NCI-H1092 (cell line): ENCODE results near the gene MAD1L1.

Experiments
- DNase-seq: peaks from one replicate; lab custom pipeline; 2025; lab: John Stamatoyannopoulos, UW

Gene MAD1L1

DNA sequence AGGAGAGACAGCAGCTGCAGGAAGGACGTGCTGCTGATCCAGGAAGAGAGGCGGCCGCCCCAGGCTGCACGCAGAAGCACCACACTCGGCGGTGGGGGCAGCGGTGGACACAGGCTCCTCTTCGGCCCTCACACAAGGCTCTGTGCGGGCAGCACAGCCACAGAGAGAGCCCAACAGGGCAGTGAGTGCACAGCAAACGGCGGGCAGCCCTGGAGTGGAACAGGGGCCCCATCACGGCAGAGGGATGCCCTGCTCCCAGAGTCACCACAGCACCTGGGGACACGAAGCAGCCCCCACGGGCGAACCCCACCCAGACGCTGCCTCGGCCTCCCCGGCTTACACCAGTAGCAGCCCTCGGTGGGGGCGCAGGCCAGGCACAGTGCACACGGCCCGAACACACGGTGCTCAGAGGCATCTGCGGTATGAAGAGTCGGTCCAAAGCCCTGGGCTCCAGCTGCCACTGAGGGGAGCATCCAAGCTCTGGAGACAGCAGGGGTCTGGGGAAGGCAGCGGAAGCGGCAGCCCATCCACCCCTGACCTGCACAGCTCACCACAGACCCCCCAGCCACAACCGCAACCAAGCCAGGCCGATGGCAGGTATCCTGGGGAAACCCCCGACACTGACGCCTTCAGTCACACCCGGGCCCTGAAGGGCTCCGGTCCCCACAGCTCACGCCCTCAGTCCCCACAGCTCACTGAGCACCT, 26.1 kb upstream of the MAD1L1 start:
- no peak for DNase-seq

DNA sequence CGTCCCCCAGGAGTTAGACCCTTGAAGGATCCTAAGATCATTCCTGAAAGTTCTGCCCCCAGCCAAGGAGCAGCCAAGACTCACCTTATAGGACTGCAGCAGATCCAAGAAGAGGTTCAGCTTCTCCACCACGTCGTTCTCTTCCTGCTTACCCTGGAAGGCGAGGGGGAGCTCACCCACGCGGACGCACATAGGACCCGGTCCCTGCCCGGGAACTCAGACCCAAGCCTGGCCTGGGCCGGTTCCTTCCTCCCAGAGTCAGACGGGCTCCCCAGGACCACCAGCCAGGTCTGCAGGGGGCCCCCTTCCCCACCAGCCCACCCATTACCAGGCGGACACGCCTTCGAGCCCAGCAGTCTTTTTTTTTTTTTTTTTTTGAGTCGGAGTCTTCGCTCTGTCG, 24.9 kb upstream of the MAD1L1 start:
- DNase-seq = no peak

DNA sequence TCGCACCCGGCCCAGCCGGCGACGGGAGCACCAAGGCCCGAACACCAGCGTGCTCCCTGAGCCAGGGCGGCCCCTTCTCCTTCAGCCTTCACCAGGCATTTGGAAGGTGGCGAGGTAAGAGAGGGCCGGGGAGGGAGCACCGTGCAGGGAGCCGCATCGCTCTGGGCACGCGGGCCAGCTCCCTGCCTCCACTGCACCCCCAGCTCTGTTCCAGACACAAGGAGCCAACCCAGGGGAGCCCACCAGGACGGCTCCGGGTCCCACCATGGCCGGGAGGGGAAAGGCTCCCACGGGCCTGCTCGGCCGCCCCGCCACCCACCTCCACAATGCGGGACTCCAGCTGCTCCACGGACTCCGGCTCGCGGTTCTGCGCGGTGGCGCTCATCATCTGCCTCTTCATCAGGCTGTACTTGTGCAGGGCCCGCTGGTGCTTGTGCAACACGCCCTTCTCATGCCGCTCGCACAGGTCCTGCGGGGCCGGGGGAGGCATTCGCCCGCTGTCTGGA, 24.4 kb upstream of the MAD1L1 start:
- DNase-seq = no peak

DNA sequence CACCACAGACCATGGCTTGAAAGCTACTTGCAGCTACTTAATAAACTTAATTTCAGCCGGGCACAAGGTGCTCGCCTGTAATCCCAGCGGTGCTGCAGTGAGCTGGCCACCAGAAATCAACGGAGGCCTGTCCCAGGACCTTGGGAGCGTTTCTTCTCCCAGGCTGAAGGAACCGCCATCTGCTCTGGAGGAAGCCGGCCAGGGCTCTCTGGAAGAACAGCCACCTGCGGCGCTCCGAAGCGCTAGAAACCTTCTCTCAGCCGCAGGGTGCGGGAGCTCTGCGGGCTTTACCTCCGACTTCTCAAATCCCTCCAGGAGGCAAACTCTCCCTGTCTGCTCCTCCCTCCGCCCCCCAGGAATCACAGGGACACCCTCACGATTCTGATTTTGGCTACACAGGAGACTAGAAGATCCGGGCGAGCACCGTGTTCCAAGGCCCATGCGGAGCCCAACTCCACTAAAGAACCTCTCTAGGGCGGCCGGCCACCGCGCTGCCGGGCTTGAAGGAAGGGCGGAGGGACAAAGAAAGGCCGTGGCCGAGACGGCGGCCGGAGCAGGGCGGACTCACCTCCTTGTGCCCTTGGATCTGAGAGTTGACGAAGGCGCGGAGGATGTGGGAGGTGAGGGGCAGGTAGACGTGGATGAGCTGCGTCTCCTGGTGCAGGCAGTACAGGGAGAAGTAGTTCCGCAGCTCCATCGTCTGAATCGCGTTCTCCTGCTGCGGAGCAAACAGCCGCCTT, 23.7 kb upstream of the MAD1L1 start:
- no peak for DNase-seq

DNA sequence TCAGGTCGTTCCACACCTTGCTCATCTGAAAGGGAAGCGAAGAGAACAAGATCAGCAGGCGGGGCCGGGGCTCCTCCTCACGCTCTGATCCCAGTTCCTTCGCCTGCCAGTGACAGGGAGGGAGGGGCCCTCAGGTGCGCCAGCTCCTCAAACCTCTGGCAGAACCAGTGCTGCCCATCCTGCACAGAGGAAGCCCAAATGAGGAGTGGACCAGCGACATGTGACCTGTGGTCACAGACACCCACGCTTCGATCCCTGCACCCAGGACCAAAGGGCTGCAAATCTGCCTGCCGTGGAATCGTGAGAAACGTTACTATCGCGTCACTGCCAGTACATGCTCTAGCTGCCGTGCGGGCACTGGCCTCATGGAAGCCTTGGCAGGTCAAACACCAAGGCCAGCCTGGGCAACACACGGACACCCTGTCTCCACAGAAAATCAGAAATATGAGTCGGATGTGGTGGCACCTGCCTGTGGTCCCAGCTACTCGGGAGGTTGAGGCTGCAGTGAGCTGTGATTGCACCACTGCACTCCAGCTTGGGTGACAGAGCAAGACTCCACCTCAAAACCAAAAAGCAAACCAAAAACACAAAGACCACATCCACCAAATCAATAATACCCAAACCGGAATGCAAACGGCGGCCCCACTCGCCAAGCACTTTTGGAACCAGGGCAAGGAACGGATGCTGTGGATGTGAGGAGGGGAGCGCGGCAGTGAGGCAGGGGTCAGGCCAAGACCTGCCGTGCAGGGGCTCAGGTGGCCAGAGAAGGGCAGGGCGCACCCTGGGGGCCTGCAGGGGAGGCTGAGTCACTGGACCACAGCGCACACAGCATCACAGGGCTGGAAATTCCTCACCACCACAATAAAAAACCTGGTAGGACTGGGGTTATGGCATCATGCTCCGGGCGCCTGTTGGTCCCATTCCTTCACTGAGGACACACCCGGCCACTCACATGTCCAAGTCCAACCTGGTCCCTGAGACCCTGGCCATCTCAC, 22.7 kb upstream of the MAD1L1 start:
- no peak for DNase-seq

DNA sequence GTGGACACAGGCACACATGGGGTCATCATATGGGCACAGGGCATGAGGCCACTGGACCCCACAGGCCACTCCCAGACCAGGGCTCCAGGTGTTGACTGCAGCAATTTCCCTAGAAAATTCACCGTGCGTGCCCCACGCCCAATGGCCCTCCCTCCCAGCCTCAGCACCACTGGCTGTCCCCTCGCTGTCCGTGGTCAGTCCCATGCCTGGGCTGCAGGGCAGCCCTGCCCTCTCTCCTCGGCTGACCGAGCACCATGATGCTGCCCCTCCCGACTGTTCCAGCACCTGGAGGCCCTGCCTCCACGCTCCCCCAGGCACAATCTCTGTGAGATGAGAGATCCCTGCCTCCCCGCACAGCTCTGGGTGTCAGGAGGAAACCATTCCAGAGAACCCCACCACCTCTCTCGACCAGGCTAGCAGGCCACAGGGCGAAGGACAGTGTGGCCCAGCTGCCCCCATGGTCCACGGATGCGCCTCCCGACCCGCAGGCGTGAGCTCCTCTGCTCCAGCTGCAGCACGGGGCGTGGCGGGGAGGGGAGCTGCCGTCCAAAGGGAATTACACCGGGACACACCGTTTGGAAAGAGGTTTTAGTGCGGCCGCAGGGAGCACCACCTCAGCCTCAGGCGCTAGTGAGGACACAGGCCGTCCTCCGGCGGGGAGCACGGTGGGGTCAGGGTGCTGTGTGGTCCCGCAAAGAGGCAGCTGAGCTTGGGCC, 21.8 kb upstream of the MAD1L1 start:
- DNase-seq = no peak

DNA sequence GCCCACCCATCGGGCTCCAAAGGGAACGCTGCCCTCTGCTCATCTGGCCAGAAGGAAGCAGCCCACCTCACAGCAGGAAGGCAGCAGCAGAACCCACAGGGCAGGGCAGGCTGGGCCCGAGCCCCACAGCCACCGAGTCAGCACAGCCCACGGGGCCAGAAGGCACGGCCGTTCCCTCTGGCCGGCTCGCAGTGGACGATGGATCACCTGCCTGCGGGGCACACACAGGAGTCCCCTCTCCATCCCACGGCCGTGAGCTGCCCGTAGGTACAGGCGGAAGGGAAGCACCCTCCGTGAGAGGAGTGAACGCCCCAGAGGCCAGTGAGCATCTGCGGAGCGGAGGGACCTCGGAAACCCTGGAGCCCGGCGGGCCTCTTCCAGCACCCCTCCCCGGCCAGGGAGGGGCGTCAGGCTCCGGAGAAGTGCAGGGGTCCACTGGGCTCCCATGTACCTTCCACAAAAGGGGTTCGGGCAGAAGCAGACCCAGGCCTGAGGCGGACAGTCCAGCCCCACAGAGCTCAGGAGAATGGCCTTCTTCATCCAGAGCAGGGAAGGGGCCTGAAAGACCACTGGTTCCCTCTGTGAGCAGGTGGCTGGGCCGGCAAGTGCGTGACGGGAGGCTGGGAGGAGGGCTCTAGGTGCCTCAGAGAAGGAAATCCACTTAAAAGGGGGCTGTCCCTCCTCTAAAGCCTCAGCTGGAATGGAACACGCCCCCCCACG, 20.9 kb upstream of the MAD1L1 start:
- no peak for DNase-seq

DNA sequence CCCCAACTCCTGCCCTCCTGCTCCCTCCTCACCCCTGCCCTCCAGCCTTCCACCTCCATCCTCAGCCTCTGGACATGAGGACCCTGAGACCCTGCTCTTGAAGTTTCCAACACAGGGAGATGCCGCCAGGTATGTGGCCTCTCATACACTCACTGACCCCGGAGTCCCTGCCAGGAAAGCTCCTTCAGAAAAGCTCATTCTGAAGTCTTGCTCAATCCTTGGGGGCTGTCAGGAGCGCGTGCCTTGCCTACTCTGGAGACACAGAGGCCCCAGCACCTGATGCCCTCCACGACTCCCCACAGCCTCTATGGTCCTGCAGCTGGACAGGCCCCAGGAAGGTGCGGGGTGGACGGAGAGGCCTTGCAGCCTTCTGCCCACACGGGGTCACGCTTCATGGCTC, 20.3 kb upstream of the MAD1L1 start:
- no peak for DNase-seq

DNA sequence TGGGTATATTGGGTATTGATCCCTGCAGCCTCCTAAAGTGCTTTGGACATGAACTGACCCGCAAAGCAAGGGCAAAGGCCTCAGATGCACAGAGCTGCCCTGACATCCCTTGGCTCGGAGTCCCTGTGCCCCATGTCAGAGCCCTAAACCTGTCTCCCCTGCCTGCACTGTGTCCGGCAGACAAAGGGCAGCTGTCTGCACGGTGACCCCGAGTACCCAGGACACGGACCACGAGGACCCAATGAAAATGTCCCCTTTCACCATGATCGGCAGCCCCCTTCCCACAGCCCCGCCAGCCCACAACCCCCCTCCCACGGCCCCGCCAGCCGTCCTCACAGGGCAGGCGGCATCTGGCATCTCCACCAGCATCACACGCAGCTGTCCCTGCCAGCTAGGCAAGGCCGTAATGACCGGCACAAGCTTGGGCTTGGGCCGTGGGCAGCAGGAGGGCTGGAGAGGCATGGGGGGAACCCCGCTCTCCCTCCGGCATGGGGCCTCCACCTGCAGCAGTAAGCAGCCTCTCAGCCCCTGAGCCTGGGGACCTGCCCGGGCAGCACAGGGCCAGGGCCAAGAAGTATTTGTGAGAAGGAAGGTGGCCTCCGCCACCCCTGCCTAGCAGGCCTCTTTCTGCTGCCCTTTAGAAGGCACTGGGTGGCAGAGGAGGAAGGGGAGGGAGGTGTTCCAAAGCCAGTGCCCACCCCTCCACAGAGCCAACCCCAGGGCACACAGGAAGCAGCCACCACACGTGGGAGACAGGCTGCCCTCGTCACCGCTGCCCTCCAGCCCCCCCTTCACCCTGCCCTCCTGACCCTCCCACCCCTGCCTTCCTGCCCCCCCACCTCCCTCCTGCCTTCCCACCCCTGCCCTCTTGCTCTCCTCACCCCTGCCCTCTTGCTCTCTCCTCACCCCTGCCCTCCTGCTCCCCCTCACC, 19.4 kb upstream of the MAD1L1 start:
- peak; percentile 10 for DNase-seq

DNA sequence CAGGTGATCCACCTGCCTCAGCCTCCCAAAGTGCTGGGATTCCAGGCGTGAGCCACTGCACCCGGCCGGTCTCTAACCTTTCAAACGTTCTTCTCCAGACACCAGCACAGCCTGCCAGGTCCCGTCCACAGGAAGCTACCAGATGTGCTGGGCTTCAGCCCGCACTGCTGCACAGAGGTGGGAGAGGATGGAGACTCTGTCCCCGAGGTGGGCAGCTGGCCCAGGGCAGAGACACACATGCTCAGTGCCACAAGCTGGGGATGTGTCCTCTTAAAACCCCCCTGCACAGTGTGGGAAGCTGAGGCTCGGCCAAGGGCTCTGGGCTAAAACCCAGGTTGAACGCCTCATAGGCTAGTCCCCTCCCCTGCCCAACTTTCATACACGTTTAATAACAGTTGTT, 18.6 kb upstream of the MAD1L1 start:
- no peak for DNase-seq

DNA sequence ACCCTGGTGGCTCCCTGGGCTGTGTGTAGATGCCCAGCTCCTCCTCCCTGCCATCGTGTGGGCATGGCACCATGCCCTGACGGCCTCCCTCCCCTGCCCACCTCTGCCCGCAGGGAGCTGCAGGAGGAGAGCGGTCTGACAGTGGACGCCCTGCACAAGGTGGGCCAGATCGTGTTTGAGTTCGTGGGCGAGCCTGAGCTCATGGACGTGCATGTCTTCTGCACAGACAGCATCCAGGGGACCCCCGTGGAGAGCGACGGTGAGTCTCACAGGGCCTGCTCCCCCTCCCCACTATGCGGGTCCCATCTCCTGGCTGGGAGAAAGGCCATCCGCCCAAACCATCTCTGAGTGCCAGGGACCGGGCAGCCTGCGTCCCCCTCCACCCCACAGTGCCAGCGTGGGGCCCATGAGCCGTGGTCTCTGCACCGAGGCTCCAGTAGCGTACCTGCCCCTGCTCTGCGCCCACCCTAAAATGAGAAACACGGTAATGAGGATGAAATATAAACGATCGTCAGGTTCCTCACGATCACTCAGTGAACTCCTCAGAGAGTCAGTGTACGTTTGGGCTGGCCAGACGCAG, 17.1 kb upstream of the MAD1L1 start:
- DNase-seq = no peak

DNA sequence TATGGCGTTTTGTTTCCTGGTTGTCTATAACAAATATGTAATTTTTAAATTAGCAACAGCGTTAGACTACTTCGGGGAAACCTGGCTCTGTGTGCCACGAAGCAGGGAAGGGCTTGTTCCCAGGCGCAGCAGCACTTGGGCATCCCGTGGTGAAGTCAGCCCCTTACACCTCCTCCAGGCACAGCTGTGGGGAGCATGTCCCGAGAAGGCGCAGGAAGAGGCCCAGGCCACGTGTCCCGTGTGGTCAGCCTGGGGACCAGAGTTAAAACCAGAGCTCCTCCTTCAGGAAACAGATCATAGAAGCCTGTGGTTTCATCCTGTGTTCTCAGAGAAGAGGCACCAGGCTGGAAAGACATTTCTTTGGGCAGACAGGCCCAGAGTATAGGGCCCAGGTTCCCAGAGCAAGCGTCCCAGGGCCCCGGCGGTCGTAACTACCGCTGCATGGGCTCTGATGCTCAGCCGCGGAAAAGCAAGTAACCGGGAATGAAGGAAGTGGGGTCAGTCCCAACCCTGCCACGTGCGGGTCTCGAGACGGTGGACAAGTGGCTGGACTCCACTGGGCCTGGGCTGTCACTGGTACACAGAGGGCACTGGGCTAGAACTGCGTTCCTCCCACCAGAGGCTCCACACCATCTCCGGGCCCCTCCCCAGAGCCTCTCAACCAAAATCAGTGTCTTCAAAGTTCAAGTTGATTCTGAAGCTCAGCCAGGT, 16.4 kb upstream of the MAD1L1 start:
- no peak for DNase-seq

DNA sequence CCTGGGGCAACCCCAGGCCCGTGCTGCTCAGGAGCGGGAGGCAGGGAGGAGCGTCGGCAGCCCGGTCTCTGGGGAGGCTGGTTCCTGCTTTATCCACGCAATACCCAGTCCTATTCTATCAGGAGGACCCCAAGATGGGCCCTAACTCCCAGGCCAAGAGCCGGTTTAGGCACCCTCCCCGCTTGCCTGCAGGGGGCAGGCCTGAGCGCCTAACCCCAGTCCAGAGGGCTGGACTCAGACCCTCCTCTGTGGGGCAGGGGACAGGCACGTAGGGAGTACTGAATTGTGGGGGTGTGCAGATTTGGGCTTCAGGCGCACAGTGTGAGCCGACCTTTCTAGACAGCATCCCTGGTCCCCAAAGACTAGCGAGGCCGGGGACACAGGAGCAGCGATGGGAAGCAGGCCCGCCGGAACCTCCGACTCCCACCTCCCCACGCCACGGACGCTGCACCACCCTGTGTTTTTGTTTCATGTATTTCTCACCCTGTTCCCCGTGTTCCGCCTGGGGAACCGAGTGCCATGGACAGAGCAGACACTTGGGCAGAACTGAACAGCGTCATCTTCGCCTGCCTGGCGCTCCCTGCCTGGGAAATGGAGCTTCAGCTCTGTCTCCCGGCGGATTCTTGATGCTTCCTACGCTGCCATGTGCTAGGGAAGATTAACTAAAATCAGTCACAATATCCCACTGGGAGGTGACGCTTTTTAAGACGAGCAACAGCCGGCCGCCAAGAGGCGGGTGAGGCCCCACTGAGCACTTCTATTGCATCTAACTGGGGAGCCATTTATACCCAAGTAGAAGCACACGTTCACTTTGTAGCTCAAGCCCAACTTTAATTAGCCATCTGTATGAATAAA, 14.6 kb upstream of the MAD1L1 start:
- DNase-seq = no peak

DNA sequence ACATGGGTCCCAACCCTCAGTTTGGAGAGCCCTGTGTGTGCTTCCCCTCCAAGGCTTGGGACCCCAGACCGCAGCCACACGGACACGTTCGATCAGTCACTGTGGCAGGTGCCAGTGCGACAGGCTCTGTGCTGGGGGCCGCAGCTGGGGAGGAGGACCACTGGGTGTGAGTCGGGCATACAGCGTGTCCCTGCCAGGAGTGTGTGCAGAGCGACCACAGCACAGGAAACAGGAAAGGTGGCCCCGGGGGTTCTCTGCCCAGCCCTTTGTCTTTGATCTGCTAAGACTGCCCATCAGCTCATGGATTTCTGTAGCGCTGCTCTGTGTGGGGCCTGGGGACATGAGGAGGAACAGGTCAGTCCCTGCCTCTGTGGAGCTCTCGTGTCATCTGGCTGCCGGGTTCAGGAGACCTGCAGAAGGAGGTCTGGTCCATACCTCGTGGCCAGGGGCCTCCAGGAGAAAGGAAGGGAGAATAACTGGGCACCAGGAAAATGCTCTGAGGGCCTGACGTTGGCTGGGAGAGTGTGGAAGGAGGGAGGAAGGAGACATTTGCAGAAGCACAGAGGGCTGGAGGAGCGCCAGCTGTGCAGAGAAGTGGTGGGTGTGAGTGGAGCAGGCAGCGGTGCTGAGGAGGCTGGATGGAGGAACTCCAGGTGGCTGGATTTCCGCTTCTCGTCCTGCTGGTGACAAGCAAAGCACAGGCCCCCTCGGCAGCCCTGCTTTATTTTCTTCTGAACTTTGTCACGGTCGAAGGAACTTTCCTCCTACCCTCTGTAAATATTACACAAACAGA, 13.3 kb upstream of the MAD1L1 start:
- DNase-seq = no peak

DNA sequence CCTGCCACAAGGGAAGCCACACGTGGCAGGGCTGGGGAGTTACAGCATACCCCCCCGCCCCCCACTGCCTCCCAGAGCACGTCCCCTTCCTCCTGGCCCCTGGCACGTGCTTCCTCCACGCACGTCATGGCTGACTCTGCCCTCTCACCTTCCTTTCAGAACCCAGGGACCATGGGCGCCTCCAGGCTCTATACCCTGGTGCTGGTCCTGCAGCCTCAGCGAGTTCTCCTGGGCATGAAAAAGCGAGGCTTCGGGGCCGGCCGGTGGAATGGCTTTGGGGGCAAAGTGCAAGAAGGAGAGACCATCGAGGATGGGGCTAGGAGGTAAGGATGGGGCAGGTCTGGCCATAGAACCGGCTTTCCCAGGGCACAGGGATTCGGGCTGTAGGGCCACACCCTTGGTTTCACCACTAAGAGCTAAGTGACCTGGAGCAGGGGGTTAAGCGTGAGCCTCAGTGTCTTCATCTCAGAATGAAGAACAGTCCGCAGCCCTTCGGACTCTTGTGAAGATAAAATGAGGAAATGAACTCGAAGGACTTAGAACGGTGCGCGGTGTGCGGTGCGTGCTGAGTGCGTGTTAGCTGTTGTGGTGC, 11.8 kb upstream of the MAD1L1 start:
- DNase-seq = no peak

DNA sequence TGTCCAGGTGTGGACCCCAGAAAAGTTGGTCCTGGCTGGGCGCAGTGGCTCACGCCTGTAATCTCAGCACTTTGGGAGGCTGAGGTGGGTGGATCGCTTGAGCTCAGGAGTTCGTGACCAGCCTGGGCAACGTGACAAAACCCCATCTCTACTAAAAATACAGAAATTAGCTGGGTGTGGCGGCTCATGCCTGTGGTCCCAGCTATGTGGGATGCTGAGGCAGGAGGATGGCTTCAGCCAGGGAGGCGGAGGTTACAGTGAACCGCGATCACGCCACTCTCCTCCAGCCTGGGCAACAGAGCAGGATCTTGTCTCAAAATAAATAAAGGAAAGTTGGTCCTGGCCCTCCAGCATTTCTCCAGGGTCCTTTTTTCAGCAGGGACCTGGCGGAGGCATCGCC, 10.7 kb upstream of the MAD1L1 start:
- DNase-seq = no peak
